GM18502 (cell line): ENCODE data around the gene RNF148.

ENCODE experiments used
- ATAC-seq: cut with Tn5 transposase; IDR thresholded peaks from one replicate; pipeline ENCODE4 v1.9.1; 2021; ENCODE audit warnings: mild to moderate bottlenecking; ENCODE audit not compliant: unreplicated experiment, poor library complexity

Gene RNF148, protein sequence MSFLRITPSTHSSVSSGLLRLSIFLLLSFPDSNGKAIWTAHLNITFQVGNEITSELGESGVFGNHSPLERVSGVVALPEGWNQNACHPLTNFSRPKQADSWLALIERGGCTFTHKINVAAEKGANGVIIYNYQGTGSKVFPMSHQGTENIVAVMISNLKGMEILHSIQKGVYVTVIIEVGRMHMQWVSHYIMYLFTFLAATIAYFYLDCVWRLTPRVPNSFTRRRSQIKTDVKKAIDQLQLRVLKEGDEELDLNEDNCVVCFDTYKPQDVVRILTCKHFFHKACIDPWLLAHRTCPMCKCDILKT

DNA sequence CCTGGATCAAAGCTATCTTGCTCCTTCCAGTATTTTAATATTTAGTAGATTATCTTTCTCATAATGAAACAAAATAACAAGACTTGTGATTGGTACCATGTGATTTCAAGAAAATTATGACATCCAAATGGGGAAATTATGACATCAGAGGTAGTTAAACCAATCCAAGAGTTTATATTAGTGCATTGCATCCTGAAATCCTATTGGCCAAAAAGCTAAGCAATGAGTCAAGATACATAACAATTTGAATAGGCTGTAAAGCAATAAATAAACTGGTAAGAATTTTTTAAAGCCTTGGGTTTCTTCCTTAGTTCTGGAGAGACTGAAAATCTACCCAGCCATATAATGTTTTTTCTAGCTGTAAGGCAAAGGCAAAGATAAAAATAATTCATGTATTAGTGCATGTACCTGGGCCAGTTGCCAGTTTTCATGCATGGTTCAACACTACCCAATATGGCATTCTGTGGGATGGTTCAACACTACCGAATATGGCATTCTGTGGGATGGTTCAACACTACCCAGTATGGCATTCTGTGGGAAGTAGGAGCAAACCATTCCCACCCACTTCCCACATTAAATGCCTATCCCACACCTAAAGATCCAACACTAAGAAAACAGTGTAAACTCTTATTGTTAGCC lies at the start of gene RNF148:
Gene RNF148, minus strand, starts transcription at position 51 of the 639 bp plus-strand sequence. CDS start 172 bp downstream, outside the sequence.
- ATAC-seq, result no peak

DNA sequence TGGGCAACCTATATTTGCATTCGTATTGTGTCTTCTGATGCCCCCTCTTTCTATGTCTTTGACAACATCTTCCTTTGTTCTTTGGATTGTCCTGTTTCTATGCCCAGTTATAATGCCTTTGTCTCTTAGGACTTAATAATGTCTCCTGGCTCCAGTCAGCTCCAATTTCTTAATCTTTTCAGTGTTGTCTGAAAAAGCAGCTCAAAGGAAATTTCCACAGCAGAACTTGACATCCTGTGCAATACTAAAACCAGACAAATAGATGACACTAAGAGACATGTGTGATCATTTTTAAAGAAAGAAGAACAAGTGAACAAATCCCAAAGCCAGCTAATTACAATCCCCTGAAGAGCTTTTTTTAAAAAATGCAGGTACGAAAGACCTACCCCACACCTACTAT lies 47.7 kb upstream of the RNF148 start:
- no peak for ATAC-seq

DNA sequence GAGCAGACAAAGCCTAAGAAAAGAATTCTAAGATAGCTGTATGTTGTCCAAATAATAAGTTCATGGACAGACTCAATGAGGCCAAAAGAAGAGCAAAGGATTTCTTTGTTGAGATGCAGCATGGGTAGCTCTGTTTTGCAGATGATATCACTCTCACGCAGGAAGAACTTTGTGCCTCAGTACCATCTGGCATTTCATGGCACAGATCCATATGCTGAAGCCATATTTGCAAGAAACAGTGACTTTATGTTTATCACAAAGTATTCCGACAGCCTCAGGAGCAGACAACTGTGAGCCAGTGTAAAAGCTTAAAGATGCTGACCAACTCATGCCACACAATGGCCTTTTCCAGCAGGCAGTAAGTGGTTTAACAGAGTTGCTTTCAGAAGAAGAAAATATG lies 45.5 kb upstream of the RNF148 start:
- no peak for ATAC-seq

DNA sequence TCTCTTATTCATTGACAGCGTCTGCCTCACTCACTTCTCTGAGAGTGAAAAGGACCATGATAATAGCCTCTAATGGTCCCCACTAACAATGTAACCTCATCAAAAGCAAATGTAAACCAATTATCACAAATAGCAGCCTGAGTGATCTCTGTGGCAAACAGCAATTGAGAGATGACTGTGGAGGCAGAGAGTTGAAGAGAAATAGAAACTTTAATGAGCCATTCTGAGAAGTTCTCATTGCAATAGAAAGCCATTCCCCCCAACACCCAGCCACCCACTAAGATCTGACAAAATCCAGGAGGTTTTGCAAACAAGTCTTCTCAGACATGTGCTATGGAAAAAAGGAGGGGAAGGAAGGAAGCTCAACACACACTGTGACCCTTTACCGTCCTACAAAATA lies 44.2 kb upstream of the RNF148 start:
- no peak for ATAC-seq

DNA sequence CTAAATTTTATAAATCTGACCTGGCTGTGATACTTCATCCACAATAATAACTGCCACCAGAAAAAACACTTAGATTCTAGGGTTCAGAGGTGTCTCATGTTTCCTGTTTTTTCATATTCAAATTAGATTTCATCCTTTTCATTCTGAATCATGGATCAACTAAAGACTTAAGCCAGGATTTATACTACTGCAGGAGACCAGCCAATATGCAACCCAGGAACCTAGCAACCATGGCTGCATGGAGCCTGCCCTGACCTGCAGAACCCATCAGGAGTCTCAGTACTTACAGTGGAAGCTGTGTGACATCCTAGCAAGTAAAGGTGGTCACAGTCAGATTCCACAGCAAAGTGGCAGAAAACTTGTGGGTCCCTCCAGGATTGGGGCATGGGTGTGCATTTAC lies 40.5 kb upstream of the RNF148 start:
- ATAC-seq, result no peak

DNA sequence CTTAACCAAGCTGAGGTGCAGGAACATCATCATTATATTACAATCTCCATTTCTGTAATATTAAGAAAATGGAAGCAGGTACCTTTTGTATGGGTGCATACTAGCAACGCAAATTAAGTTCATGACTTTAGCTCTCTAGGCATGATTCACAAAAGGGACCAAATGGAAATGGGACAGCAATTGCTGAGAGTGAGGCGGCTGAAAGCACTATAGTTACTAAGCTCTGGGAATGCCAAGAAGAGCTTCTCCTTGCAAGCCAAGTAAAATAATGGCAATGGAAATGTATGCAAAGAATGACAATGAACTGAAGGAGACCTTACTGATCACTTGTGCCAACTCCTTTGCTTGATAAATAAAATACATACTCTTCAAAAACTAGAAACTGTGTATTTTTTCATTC lies 36.2 kb upstream of the RNF148 start:
- ATAC-seq, result no peak

DNA sequence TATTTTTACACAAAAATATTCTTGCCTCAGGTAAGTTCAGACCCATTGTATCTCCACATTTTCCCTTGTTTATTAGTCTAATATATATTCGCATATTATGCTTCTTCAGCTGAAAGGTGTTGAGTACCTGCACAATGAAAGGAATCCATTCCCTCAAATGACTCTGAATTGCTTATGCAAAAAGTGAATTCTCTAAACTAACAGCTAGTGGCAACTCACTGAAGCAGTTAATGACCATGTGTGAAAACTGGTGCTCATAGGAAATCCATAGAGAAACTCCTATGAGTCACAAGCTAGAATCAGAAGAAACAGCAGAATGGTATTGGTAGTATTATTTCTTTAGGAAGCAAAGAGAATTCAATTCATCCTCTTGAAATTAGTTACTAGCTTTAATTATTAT lies 33.5 kb upstream of the RNF148 start:
- ATAC-seq, result no peak

DNA sequence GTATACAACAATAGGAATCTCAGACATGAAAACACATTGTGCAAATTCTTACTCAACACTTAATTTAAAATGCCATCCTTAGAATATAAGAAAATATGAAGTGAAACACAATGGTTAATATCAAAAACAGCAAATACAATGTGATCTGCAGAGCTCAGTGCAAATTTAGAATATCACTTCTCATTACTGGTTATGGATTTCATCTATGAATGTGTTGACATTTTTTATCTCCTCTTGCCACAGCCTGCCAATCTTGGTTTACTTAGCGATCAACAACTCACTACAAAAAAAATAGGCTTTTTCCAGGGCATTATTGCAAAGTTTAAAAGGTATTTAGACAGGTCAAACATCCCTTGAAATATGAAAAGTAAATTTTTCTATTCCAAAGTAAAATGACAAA lies 25.0 kb upstream of the RNF148 start:
- ATAC-seq, result no peak

DNA sequence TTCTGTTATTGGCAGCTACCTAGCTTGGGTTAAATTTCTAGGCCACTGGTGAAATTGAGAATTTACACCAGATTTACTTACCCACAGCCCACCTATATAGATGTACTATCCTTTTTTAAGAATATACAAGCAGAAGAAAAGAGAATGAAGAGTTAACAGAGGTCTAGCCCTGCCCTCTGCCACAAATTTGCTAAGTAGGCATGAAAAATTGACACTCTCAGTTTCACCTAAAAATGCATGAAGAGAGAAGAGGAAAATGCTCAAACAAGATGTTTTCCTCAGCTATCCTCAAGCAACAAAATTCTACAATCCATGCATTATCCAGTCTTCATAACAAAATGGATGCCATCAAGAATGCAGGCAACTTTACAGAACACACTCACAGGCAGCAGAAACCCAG lies 24.6 kb upstream of the RNF148 start:
- no peak for ATAC-seq

DNA sequence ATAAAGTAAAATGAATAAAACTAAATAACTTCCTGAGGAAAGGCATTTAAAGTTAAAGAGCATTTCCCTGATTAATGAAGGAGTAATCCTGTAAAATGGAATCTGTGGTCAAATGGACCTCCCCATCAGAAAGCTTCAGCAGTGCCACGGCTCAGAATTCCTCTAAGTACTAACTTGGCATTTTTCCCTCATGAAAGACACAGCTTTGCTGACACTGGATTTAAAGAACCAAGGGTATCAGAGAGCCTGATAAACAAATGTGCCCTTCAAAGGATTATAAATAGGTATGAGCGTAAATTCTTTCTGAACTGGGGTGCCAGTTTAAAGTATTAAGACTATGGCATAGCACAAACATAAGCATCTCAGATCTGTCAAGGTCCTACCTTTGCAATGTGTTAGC lies 24.2 kb upstream of the RNF148 start:
- no peak for ATAC-seq

DNA sequence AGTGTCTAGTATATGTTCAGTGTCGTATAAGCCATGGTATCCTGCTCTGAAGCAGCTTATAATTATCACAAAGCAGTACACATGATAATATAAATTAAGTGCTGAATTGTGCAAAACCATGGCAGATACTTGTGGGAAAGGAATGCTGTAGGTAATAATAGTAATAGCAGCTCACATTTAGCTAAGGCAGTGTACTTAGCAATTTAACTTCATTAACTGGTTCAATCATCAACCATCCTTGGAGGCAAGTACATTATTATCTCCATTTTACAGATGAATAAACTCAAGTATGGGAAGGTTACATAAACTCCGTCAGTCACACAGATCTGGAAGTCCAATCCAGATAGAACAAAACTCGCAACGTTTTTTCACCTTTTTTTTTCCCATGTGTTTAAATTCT lies 21.6 kb upstream of the RNF148 start:
- no peak for ATAC-seq

DNA sequence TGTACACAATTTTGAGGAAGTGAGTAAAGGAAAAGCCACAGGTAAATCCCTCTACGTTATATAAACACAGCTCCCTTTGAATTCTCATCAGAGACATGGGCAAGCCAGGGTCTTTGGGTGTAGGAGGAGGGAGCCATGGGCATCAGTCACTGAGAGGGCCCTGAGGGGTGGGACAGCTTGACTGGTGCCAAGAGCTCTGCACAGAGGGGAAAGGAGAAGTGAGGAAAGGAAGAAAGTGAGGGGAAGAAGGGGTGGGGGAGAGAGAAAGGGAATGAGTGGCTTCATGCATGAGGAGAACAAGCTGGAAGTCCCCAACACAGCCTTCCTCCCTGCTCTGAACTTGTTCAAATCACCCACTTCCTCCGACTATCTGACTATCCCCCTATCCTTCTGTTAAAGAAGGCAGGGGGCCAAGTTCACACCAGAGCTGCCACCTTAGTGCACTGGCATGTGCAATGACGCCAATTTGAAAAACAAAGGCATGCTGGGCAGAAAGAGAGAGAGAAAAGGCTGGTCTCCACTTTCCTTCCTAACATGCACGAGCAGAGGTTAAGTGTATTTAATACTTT lies 16.4 kb upstream of the RNF148 start:
- no peak for ATAC-seq

DNA sequence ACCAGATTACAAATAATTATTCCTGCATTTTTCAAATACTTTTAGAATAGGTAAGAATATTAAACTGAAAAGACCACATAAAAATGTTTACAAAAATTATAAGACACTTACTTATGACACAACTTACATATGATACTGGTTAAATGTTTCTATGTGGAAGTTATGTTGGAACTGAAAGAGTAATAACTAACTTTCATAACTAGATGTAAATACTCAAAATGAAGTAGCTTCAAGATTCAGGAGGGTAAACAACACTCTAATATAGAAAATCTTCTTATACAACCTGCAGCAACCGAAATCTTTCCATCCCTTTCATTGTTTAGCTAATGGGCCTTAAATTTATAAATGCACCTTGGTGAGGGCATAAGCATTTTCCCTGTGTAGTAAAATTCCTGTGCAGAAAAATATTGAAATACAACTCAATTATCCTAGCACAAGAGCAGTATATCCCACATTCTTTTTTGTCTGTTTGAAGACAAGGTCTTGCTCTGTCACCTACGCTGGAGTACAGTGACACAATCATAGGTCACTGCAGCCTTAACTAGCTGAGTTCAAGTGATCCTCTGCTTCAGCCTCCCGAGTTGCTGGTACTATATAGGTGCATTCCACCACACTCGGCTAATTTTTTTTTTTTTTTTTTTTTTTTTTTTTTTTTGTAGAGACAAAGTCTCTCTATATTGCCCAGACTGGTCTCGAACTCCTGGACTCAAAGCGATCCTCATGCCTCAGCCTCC lies 14.8 kb upstream of the RNF148 start:
- no peak for ATAC-seq

DNA sequence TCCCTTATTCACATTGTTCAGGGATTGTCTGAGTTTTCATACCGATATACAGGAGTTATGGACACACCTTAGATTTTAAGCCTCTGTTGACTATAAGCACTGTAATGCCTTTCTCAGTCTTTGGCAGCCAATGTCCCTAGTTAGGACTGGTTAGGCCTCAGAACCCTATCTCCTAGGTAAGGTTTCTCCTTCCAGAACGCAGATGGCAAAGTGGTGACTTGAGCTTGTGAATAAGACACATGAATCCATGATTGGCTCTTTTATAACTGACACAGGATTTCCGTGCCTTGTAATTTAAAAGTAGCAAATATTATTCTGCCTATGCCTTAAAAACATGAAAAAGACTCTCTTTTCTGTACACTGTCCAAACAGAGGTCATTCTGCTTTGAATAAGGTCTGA lies 12.5 kb upstream of the RNF148 start:
- no peak for ATAC-seq

DNA sequence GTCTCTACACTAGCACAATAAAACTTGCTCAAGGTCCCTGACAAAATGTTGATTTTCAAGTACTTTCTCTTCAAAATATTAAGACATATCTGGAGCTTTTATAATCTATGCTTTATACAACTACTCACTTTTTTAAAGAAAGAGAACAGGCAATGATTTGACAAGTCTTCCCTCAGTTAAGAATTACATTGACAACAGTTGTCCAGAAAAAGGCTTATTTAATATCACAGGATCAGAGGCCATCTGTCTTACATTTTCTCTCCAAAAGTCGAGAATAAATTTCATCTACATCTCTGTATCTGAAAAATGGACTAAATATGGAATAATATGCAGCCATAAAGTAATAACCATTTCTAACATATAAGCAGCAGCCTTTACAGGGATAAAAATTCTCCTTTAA lies 8.2 kb upstream of the RNF148 start:
- no peak for ATAC-seq

DNA sequence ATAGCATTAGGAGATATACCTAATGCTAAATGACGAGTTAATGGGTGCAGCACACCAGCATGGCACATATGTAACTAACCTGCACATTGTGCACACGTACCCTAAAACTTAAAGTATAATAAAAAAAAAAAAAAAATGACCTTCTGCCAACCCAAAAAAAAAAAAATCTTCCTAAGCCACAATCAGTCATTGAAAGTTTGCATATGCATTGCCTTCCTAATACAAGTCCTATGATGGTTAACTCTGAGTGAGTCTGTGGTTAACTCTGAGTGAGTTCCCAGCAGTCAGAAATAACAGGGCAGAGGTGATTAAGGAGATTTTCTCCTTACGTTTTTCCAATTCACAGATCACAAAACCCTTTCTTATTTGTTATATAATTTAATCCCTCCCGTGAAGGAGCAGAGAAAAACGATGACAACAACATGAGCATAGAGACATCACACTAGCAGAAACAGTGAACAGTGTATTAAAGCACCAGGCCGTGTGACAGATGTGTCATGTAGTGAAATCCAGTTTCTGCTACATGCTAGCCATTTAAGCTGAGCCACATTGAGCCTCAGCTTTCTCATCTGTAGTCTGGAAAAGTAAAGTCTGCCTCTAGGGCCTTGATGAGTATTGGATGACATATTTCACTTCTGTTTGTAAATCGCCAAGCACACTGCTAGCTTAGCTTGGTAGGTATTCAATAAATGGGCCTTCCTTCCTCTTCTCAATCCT lies 7.4 kb upstream of the RNF148 start:
- ATAC-seq, result no peak

DNA sequence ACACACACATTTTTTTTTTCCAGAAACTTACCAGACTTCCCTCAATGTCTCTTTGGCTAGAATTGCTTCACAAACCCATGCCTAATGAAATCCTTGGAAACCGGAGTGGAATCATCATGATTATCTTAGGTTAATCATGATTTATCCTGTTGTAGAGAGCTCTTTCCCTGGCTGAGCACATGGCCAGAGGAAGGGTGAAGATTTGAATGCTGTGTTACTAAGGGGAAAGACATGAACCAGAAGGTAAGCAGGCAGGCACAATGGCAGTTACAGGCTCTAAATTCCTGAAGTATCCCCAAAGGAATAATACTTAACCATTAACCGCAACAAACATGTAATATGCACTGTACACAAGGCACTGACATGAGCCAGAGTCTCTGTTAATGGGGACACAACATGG lies 4.1 kb upstream of the RNF148 start:
- ATAC-seq, result no peak

DNA sequence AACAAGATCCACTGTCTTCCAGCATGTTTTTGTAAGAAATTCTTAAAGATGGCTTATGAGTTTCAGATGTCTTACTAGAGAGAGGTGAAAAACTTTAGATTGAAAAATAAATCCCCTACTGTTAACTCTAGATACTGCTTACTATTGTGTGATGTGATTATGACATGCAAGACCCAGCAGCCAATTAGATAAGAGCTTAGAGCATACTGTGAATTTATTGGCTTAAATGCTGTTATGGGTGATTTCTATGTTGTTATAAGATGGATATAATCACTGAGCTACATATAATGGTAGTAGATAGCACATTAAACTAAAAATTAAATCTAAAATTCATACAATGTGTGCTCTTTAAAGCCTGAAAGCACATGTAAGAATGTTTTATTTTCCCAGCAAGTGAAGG lies 3.7 kb downstream of the RNF148 start, which contains the start of gene RNF133:
Gene RNF133, minus strand, starts transcription at position 101 of the 400 bp plus-strand sequence. CDS start 199 bp downstream, outside the sequence.
- ATAC-seq, result no peak

DNA sequence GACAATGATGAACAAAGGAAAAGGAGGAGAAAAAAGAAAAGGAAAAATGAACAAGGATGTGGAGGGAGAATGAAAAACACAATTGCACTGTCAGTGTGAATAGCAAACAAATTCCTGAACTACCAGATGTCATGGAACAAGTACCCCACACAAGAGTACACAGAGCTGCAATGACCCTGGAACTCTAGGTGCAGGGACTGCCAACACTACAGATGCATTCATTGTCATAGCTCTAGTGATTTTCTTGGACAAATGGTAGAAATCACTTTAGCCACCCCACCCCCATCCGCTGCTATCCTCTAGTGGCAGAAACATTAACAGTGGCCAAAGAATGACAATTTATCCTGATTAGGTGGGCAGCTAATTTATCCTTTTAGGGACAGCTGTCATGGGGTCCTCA lies 6.9 kb downstream of the RNF148 start:
- no peak for ATAC-seq

DNA sequence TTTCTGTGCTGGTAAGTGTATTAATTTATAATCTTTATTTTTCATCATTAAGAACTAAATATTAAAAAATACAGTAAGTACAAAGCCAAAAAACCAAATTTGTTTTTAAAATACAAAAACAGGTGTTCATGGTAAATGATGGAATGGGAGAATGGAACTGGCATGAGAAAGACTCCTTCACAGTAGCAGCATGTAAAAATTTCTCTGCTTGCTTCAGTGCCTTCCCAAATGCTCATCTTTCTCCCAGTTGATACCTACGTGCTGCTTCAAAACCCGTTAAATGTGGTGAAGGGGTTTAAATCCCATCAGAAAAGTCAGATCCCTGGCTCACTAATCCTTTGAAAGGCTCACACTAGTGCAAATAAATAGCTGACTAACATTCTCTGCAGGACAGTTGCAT lies 8.0 kb downstream of the RNF148 start:
- ATAC-seq, result no peak
